Right lobe of liver (tissue), 4 donors: Measurements from ENCODE around the gene ZBTB7B.

Experiments used
- POLR2A ChIP-seq: fragments of 450-650 bp; IDR thresholded peaks from one replicate; pipeline ENCODE4 v1.6.1; 2017; ENCODE audit warnings: antibody characterized with exemption, mild to moderate bottlenecking
- TF ChIP-seq, protein P1 (sequence below), 4 donors: fragments of 200-600 bp in 3 of 4; fragments of 450-650 bp in 1 of 4; IDR thresholded peaks; one replicate each; pipeline versions ENCODE4 v1.5.1 to v1.8.0; 2016 to 2022; ENCODE audit warnings: antibody characterized with exemption in 4 of 4, mild to moderate bottlenecking in 2 of 4
- donor health status: DM: no; HTN: no; CAD: no.
- donor health status: DM: no; HTN: no; CAD: no.
- donor health status: DM: no; HTN: yes; CAD: no.

DNA sequence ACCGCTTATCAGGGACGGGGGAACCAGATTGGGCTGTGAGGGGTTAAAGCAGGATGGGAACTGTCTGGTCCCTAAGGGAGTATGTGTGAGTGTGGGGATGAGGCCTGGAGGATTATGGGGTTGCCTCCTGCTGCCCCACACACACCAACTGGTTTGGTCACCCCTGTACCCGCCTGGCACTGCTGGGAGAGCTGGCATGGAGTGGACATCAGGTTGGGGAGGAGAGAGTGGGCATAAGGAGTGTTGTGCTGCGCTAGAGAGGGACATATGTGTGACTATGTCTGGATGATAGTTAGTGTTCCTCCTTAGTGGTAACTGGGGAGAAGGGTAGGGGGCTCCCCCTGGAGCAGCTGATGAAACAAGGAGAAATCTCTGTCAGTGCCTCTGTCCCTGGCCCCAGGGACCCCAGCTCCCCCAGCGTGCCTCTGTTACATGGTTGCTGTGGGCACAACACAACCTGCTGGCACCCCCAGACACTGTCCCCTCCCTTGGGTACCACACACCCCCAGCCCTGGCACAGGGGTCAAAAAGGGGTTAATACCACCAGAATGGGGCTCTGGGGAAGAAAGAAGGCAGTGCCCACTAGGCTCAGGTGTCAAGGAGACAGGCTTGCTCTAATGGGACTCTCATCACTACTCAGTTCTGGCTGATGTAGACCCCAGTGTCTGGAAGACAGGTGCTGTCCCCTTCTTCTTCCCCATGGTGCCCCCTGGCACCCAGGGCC, 1.9 kb downstream of the ZBTB7B start:
- no peak for TF ChIP-seq POLR2A
- TF ChIP-seq, protein P1, sequence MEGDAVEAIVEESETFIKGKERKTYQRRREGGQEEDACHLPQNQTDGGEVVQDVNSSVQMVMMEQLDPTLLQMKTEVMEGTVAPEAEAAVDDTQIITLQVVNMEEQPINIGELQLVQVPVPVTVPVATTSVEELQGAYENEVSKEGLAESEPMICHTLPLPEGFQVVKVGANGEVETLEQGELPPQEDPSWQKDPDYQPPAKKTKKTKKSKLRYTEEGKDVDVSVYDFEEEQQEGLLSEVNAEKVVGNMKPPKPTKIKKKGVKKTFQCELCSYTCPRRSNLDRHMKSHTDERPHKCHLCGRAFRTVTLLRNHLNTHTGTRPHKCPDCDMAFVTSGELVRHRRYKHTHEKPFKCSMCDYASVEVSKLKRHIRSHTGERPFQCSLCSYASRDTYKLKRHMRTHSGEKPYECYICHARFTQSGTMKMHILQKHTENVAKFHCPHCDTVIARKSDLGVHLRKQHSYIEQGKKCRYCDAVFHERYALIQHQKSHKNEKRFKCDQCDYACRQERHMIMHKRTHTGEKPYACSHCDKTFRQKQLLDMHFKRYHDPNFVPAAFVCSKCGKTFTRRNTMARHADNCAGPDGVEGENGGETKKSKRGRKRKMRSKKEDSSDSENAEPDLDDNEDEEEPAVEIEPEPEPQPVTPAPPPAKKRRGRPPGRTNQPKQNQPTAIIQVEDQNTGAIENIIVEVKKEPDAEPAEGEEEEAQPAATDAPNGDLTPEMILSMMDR (IDR thresholded peaks at IDR 0.05): no peak
